Endodermal cell (in vitro differentiated cells): ENCODE measurements around the gene PHF19. TPM values are rescaled to one million over a fixed set of nuclear protein-coding genes. Genes with fewer than 3 reads are reported as not detected.

Experiments used
- DNase-seq: peaks from one replicate; pipeline ENCODE4 v3.0.0-alpha.2; 2017
- H3K27ac ChIP-seq: 2 replicates; pipeline ENCODE4 v1.5.1; 2013; ENCODE audit warnings: mild to moderate bottlenecking, low read depth, low read length, moderate library complexity
- H3K27me3 ChIP-seq: 2 replicates; pipeline ENCODE4 v1.6.1; 2013; ENCODE audit warnings: mild to moderate bottlenecking, low read length, moderate library complexity; ENCODE audit not compliant: insufficient read depth, control insufficient read depth, poor library complexity, severe bottlenecking
- H3K36me3 ChIP-seq: 2 replicates; pipeline ENCODE4 v1.7.0; 2013; ENCODE audit warnings: mild to moderate bottlenecking, low read length, moderate library complexity; ENCODE audit not compliant: control insufficient read depth, insufficient read depth
- H3K4me1 ChIP-seq: one replicate; pipeline ENCODE4 v1.7.0; 2013; ENCODE audit warnings: low read length; ENCODE audit not compliant: control insufficient read depth, insufficient read depth
- H3K4me3 ChIP-seq: 2 replicates; pipeline ENCODE4 v1.5.1; 2013; ENCODE audit warnings: mild to moderate bottlenecking, low read length, moderate library complexity
- H3K9ac ChIP-seq: 2 replicates; pipeline ENCODE4 v1.6.1; 2013; ENCODE audit warnings: mild to moderate bottlenecking, low read length, moderate library complexity; ENCODE audit not compliant: poor library complexity, severe bottlenecking; ENCODE audit errors: extremely low read depth
- H3K9me3 ChIP-seq: 2 replicates; pipeline ENCODE4 v1.6.1; 2013; ENCODE audit warnings: mild to moderate bottlenecking, low read length, moderate library complexity; ENCODE audit not compliant: control insufficient read depth
- H3K27ac Mint-ChIP-seq: 2 replicates; pipeline ENCODE4 v1.8.0; 2020; ENCODE audit warnings: mixed read lengths
- H3K27me3 Mint-ChIP-seq: 2 replicates; pipeline ENCODE4 v1.8.0; 2021; ENCODE audit warnings: mild to moderate bottlenecking, mixed read lengths; ENCODE audit not compliant: insufficient read depth
- H3K36me3 Mint-ChIP-seq: 2 replicates; pipeline ENCODE4 v1.8.0; 2020; ENCODE audit warnings: low read depth, mixed read lengths
- H3K4me1 Mint-ChIP-seq: 2 replicates; pipeline ENCODE4 v1.8.0; 2020; ENCODE audit warnings: mixed read lengths
- H3K4me3 Mint-ChIP-seq: 2 replicates; pipeline ENCODE4 v1.8.0; 2020; ENCODE audit warnings: mild to moderate bottlenecking, moderate library complexity, mixed read lengths
- H3K9me3 Mint-ChIP-seq: 2 replicates; pipeline ENCODE4 v1.8.0; 2020; ENCODE audit warnings: mild to moderate bottlenecking, mixed read lengths
- CTCF ChIP-seq: fragments of 200-600 bp; sonication (generic); conservative IDR thresholded peaks from 2 replicates; pipeline ENCODE4 v1.5.0; 2021; ENCODE audit warnings: antibody characterized with exemption, mild to moderate bottlenecking
- WGBS, 2 experiments: methylation state at CpG; one replicate each; pipeline versions ENCODE4 v1.1.5 to v1.1.7; 2013; ENCODE audit warnings: missing lambda C conversion rate in 2 of 2, mixed read lengths in 1 of 2; ENCODE audit not compliant: insufficient coverage in 1 of 2, insufficient read length in 1 of 2; 5-methylcytosine and 5-hydroxymethylcytosine counted together
- total RNA-seq, 2 donors: library from RNA; stranded (reverse); fragmentation: NEBNext Ultra II Directional in 1 of 2; extraction: Animal tissue kit (Norgen Biotek cat#: 25700) in 1 of 2; gene quantifications; 2 replicates in 1 of 2; 3 replicates in 1 of 2; pipeline ENCODE4 v1.2.1, GENCODE V29; 2021

The PHF19 gene
- total RNA-seq, 2 donors from 2014 or later = 17.9 to 21.9 TPM

GRCh38 chr9:120894321-120895148, 17.5 kb upstream of the PHF19 start:
- DNase-seq = peak; percentile 80
- H3K27me3 Mint-ChIP-seq = peaks cover 23% of the 10 kb centered on the region
- WGBS, 2 experiments = 53 to 63% methylated on average over 33 to 63 of the region's 63 CpGs

GRCh38 chr9:120893611-120894307, 16.8 kb upstream of the PHF19 start:
- H3K4me1 Mint-ChIP-seq = peaks cover 15% of the 10 kb centered on the region
- no peak overlapping the region for H3K9ac ChIP-seq
- H3K36me3 ChIP-seq = no peaks in the 10 kb centered on the region
- 94 to 95% methylated on average over 11 to 13 of the region's 13 CpGs for WGBS, 2 experiments
- H3K4me3 ChIP-seq = no peak overlapping the region
- peaks cover 4% of the 10 kb centered on the region for H3K4me1 ChIP-seq
- H3K27ac Mint-ChIP-seq = no peak overlapping the region
- H3K27me3 Mint-ChIP-seq = peaks cover 23% of the 10 kb centered on the region
- H3K9me3 Mint-ChIP-seq = no peaks in the 10 kb centered on the region
- H3K9me3 ChIP-seq = no peaks in the 10 kb centered on the region
- no peak for DNase-seq
- no peak overlapping the region for H3K4me3 Mint-ChIP-seq
- H3K27ac ChIP-seq = no peak overlapping the region
- peaks cover 21% of the 10 kb centered on the region for H3K27me3 ChIP-seq
- no peaks in the 10 kb centered on the region for H3K36me3 Mint-ChIP-seq
- TF ChIP-seq CTCF = no peak

More at GRCh38 chr9:120894321-120895148, 17.5 kb upstream of the PHF19 start:
- Histone ChIP-seq H3K27ac (no peak overlapping the region), H3K4me3 (no peak overlapping the region), H3K4me1 (peaks cover 4% of the 10 kb centered on the region), H3K36me3 (no peaks in the 10 kb centered on the region), H3K9ac (no peak overlapping the region), H3K27me3 (peaks cover 21% of the 10 kb centered on the region), H3K9me3 (no peaks in the 10 kb centered on the region)
- no peak for TF ChIP-seq CTCF
- Mint-ChIP-seq H3K36me3 (no peaks in the 10 kb centered on the region), H3K4me3 (peak overlapping the region; percentile 40), H3K4me1 (peaks cover 14% of the 10 kb centered on the region), H3K9me3 (no peaks in the 10 kb centered on the region), H3K27ac (no peak overlapping the region)

- no peak overlapping the region for H3K9ac ChIP-seq
- peaks cover 4% of the 10 kb centered on the region for H3K4me1 ChIP-seq
- DNase-seq = no peak
- H3K27me3 Mint-ChIP-seq = peaks cover 23% of the 10 kb centered on the region
- no peak overlapping the region for H3K4me3 ChIP-seq
- H3K4me1 Mint-ChIP-seq = peaks cover 15% of the 10 kb centered on the region
- no peak overlapping the region for H3K4me3 Mint-ChIP-seq
- no peaks in the 10 kb centered on the region for H3K9me3 Mint-ChIP-seq
- H3K9me3 ChIP-seq = no peaks in the 10 kb centered on the region
- peaks cover 21% of the 10 kb centered on the region for H3K27me3 ChIP-seq
- TF ChIP-seq CTCF = no peak
- no peak overlapping the region for H3K27ac Mint-ChIP-seq
- no peak overlapping the region for H3K27ac ChIP-seq
- no peaks in the 10 kb centered on the region for H3K36me3 Mint-ChIP-seq
- 89 to 93% methylated on average over 4 to 6 of the region's 6 CpGs for WGBS, 2 experiments
- no peaks in the 10 kb centered on the region for H3K36me3 ChIP-seq
Observed at GRCh38 chr9:120892748-120893610, 16.0 kb upstream of the PHF19 start.
